GM12891 (cell line): ENCODE data around the gene PNMA6A.
"Not testable (repeated sequence)": the region's sequence is repeated elsewhere in the genome, so short reads cannot be mapped to it uniquely, and the experiment has no call there.

Experiments
- DNase-seq: peaks from one replicate; pipeline ENCODE4 v3.0.0; 2011; ENCODE audit warnings: low spot score; ENCODE audit not compliant: insufficient read length
- FAIRE-seq: peaks from 2 replicates; lab custom pipeline; 2011; peaks lifted over from hg19 to GRCh38; lab: Jason Lieb, UNC
- PAX5 ChIP-seq: IDR thresholded peaks from 2 replicates; pipeline ENCODE4 v1.6.1; 2011; ENCODE audit warnings: low read length, moderate library complexity, mild to moderate bottlenecking; ENCODE audit not compliant: insufficient read depth, severe bottlenecking
- POLR2A ChIP-seq: IDR thresholded peaks from 2 replicates; pipeline ENCODE4 v1.6.1; 2011; ENCODE audit warnings: low read depth, low read length, control low read depth
- POLR2AphosphoS5 ChIP-seq: IDR thresholded peaks from 2 replicates; pipeline ENCODE4 v1.6.1; 2011; ENCODE audit warnings: low read depth, low read length, control low read depth
- POU2F2 ChIP-seq: IDR thresholded peaks from 2 replicates; pipeline ENCODE4 v1.6.1; 2011; ENCODE audit warnings: low read depth, mild to moderate bottlenecking, control low read depth, low read length, moderate library complexity
- SPI1 ChIP-seq: IDR thresholded peaks from 2 replicates; pipeline ENCODE4 v1.6.1; 2011; ENCODE audit warnings: low read depth, low read length, control low read depth
- TAF1 ChIP-seq: IDR thresholded peaks from 2 replicates; pipeline ENCODE4 v1.6.1; 2011; ENCODE audit warnings: low read depth, low read length, control low read depth

PNMA6A gene

GRCh38 chrX:153057281-153057680, 15.0 kb upstream of the PNMA6A start:
- TF ChIP-seq POU2F2 (no peak), POLR2AphosphoS5 (no peak), POLR2A (no peak), TAF1 (no peak), PAX5 (no peak), SPI1 (no peak)
- FAIRE-seq (no peak), DNase-seq (no peak)

GRCh38 chrX:153059191-153060094, 12.8 kb upstream of the PNMA6A start:
- DNase-seq (no peak), FAIRE-seq (no peak)
- TF ChIP-seq TAF1 (no peak), PAX5 (no peak), POLR2AphosphoS5 (no peak), SPI1 (no peak), POLR2A (no peak)

GRCh38 chrX:153060095-153060445, 12.2 kb upstream of the PNMA6A start:
- FAIRE-seq = no peak
- TF ChIP-seq POLR2AphosphoS5 (no peak), TAF1 (no peak), SPI1 (no peak), PAX5 (no peak), POU2F2 (no peak), POLR2A (no peak)
- no peak for DNase-seq

GRCh38 chrX:153061732-153062131, 10.5 kb upstream of the PNMA6A start:
- TF ChIP-seq POU2F2 (no peak), PAX5 (no peak), TAF1 (no peak)
- DNase-seq (no peak), FAIRE-seq (no peak)

GRCh38 chrX:153063315-153063714, 8.9 kb upstream of the PNMA6A start:
- TF ChIP-seq POU2F2 = no peak
- TF ChIP-seq POLR2AphosphoS5 = no peak
- no peak for TF ChIP-seq TAF1
- TF ChIP-seq POLR2A = no peak
- TF ChIP-seq PAX5 = no peak
- TF ChIP-seq SPI1 = no peak
- DNase-seq = no peak
- no peak for FAIRE-seq

GRCh38 chrX:153064061-153064460, 8.2 kb upstream of the PNMA6A start:
- FAIRE-seq = no peak
- no peak for DNase-seq
- TF ChIP-seq PAX5 (no peak), SPI1 (no peak), POLR2A (no peak), POLR2AphosphoS5 (no peak), TAF1 (no peak), POU2F2 (no peak)

- no peak for DNase-seq
- TF ChIP-seq SPI1 = no peak
- TF ChIP-seq POLR2A = no peak
- TF ChIP-seq POLR2AphosphoS5 = no peak
- TF ChIP-seq TAF1 = no peak
- no peak for TF ChIP-seq PAX5
- no peak for TF ChIP-seq POU2F2
- FAIRE-seq = no peak
These were observed 6.9 kb upstream of the PNMA6A start for GRCh38 chrX:153065389-153065788.

GRCh38 chrX:153066402-153066801, 5.9 kb upstream of the PNMA6A start:
- not testable (repeated sequence) for FAIRE-seq, DNase-seq

GRCh38 chrX:153073331-153073730, 1.1 kb downstream of the PNMA6A start:
- FAIRE-seq, DNase-seq: not testable (repeated sequence)

GRCh38 chrX:153074262-153074899, 2.1 kb downstream of the PNMA6A start:
- DNase-seq (no peak), FAIRE-seq (no peak)

More at GRCh38 chrX:153074262-153074899, 2.1 kb downstream of the PNMA6A start:
- no peak for TF ChIP-seq POU2F2
- no peak for TF ChIP-seq TAF1
- TF ChIP-seq POLR2AphosphoS5 = no peak
- no peak for TF ChIP-seq PAX5
- no peak for TF ChIP-seq POLR2A
- no peak for TF ChIP-seq SPI1
